ENCODE measurements around the gene FRAS1. TPM values are rescaled to one million over a fixed set of nuclear protein-coding genes. Genes with fewer than 3 reads are reported as not detected.

FRAS1 gene
- total and polyA plus RNA-seq, 9 of the 15 experiments (the other 6 are each of a cell fraction or from before 2014, with no cell fraction given): under 0.01 to 0.11 (median 0.04) TPM; not detected in 2

GRCh38 chr4:78520808-78521226, 463.7 kb downstream of the FRAS1 start:
- Histone ChIP-seq H3K4me3 (no peak overlapping the region), H3K9ac (ENCODE audit: insufficient read depth in 1 of 2, low read depth in 2 of 2, low read length in 2 of 2) (no peak overlapping the region), H3K79me2 (ENCODE audit: control insufficient read depth, insufficient read depth, low read length) (no peaks in the 10 kb centered on the region), H3K9me3 (replicated peaks; ENCODE audit: control insufficient read depth, insufficient read depth, low read depth, low read length) (no peaks in the 10 kb centered on the region), H3K4me2 (ENCODE audit: insufficient read depth, low read length) (no peak overlapping the region), H4K20me1 (replicated peaks; ENCODE audit: control insufficient read depth, insufficient read depth, low read length) (no peaks in the 10 kb centered on the region), H3K4me1 (replicated peaks in 1 of 2; ENCODE audit: control insufficient read depth in 2 of 2, insufficient read depth in 2 of 2, low read length in 2 of 2) (peaks cover 0 to 9% of the 10 kb centered on the region in 2 experiments; a peak in 2 of 5 replicates), H3K27me3 (ENCODE audit: control insufficient read depth in 2 of 2, insufficient read depth in 2 of 2, low read length in 2 of 2) (peaks cover 0 to 1% of the 10 kb centered on the region in 2 experiments; a peak in 2 of 5 replicates), H2AFZ (ENCODE audit: low read depth, low read length) (peak overlapping the region; percentile 68), H3K27ac (ENCODE audit: extremely low read depth, low read depth, low read length) (no peak overlapping the region), H3K9me1 (ENCODE audit: control insufficient read depth, insufficient read depth, low read length) (no peaks in the 10 kb centered on the region), H3K36me3 (ENCODE audit: control insufficient read depth, insufficient read depth, low read length) (no peaks in the 10 kb centered on the region)
- FAIRE-seq (no peak), ATAC-seq (no peak), DNase-seq (ENCODE audit: extremely low read depth in 1 of 4, low spot score in 3 of 4) (no peak)
- WGBS (ENCODE audit: insufficient coverage, low coverage, missing lambda C conversion rate): 7% methylated on average over 3 of the region's 3 CpGs
- no TSS peak for BruUV-seq (replicated peaks)
- ChIA-PET POLR2A (interaction anchor here (0.7 kb wide), 1 partner anchor 127 kb away, joined by 3 read pairs; no protein-coding TSS in a partner anchor), CTCF (ENCODE audit: low intra/inter-chr PET ratio) (no interaction called here)
- in situ Hi-C loops (cut with MboI) (no loop called here), intact Hi-C loops (cut with micrococcal nuclease) (loop anchor here (10.0 kb wide), 1 partner anchor 344 kb away; no protein-coding TSS in a partner anchor)
- TF ChIP-seq E2F8 (IDR thresholded peaks at IDR 0.05; ENCODE audit: low read depth, partially characterized antibody) (no peak), CBX1 (IDR thresholded peaks at IDR 0.05; ENCODE audit: low read depth) (no peak), ZNF609 (CRISPR knock-in tag; IDR thresholded peaks at IDR 0.05; ENCODE audit: borderline replicate concordance) (no peak), SRSF1 (IDR thresholded peaks at IDR 0.05; ENCODE audit: low read depth, low read length) (no peak), ZNF551 (CRISPR knock-in tag; IDR thresholded peaks at IDR 0.05) (no peak), MTA3 (IDR thresholded peaks at IDR 0.05; ENCODE audit: borderline replicate concordance) (no peak), ZNF639 (CRISPR knock-in tag; conservative IDR thresholded peaks at IDR 0.05 in 1 of 2, IDR thresholded peaks at IDR 0.05 in 1 of 2) (no peak), ZNF197 (CRISPR knock-in tag; IDR thresholded peaks at IDR 0.05; ENCODE audit: low read depth) (no peak), ZNF780A (CRISPR knock-in tag; IDR thresholded peaks at IDR 0.05) (no peak), ESRRA (IDR thresholded peaks at IDR 0.05; ENCODE audit: borderline replicate concordance, low read depth) (no peak), SP2 (IDR thresholded peaks at IDR 0.05; ENCODE audit: extremely low read depth, low read depth, low read length, poor library complexity, severe bottlenecking) (no peak)
